Esophagus squamous epithelium (tissue), 4 donors: ENCODE measurements around the gene SPP2.

ENCODE experiments used
- POLR2A ChIP-seq, 4 donors: fragments of 450-650 bp; IDR thresholded peaks; one replicate each; pipeline ENCODE4 v1.6.1; 2017; ENCODE audit warnings: antibody characterized with exemption in 4 of 4, mild to moderate bottlenecking in 4 of 4, moderate library complexity in 3 of 4
- TF ChIP-seq, protein P1 (sequence below), 6 experiments: fragments of 450-650 bp in 4 of 6; fragments of 200-600 bp in 2 of 6; sonication (generic) in 2 of 6; IDR thresholded peaks; one replicate each; pipeline ENCODE4 v1.5.1; 2016 to 2019; ENCODE audit warnings: antibody characterized with exemption in 6 of 6, mild to moderate bottlenecking in 4 of 6, moderate library complexity in 4 of 6

DNA sequence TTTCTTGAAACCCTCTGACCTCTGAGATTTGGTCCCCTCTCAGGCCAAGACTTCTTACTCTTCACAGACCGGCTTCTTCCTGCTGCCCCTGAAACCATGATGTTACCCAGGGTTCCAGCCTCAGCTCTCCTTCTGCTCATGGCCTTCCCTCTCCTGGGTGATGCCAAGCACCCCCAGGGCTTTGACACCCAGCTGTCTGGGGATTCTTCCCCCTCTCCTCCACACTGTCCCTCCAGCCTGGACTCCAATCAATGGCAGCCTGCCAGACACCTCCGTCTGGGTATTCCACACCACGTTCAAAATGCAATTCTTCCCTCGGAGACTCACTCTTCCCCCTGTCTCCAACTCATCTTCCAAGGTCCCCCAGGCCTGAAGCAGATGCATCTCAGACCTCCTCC, 25.0 kb downstream of the SPP2 start:
- TF ChIP-seq, protein P1, sequence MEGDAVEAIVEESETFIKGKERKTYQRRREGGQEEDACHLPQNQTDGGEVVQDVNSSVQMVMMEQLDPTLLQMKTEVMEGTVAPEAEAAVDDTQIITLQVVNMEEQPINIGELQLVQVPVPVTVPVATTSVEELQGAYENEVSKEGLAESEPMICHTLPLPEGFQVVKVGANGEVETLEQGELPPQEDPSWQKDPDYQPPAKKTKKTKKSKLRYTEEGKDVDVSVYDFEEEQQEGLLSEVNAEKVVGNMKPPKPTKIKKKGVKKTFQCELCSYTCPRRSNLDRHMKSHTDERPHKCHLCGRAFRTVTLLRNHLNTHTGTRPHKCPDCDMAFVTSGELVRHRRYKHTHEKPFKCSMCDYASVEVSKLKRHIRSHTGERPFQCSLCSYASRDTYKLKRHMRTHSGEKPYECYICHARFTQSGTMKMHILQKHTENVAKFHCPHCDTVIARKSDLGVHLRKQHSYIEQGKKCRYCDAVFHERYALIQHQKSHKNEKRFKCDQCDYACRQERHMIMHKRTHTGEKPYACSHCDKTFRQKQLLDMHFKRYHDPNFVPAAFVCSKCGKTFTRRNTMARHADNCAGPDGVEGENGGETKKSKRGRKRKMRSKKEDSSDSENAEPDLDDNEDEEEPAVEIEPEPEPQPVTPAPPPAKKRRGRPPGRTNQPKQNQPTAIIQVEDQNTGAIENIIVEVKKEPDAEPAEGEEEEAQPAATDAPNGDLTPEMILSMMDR (IDR thresholded peaks at IDR 0.05), result no peak
- no peak for TF ChIP-seq POLR2A (IDR thresholded peaks at IDR 0.05)
